Activated CD8-positive, alpha-beta memory T cell treated with anti-CD3 and anti-CD28 coated beads, Interleukin-2, amount 50 U/mL, for 24 hours (primary cell): Measurements from ENCODE around the gene MAD1L1.

ENCODE experiments used
- DNase-seq: peaks from one replicate; pipeline ENCODE4 v3.0.0-alpha.2; 2020; ENCODE audit errors: extremely low read depth

MAD1L1 gene

GRCh38 chr7:2201128-2201527 is 31.6 kb downstream of the MAD1L1 start:
- no peak for DNase-seq

- no peak for DNase-seq
Observed at GRCh38 chr7:2200584-2200980, 32.2 kb downstream of the MAD1L1 start.

- no peak for DNase-seq
Observed at GRCh38 chr7:2199956-2200583, 32.7 kb downstream of the MAD1L1 start.

- DNase-seq: no peak
Observed at GRCh38 chr7:2199528-2199927, 33.2 kb downstream of the MAD1L1 start.

- no peak for DNase-seq
Observed at GRCh38 chr7:2198760-2199159, 34.0 kb downstream of the MAD1L1 start.

GRCh38 chr7:2198206-2198605 is 34.5 kb downstream of the MAD1L1 start:
- no peak for DNase-seq

GRCh38 chr7:2197436-2198155 is 35.1 kb downstream of the MAD1L1 start:
- DNase-seq: no peak

GRCh38 chr7:2196381-2197378 is 36.1 kb downstream of the MAD1L1 start:
- no peak for DNase-seq

- no peak for DNase-seq
Observed at GRCh38 chr7:2195400-2196246, 37.1 kb downstream of the MAD1L1 start.

GRCh38 chr7:2193575-2194305 is 39.0 kb downstream of the MAD1L1 start:
- no peak for DNase-seq

GRCh38 chr7:2192831-2193534 is 39.8 kb downstream of the MAD1L1 start:
- no peak for DNase-seq

GRCh38 chr7:2191016-2191415 is 41.7 kb downstream of the MAD1L1 start:
- DNase-seq: no peak

- no peak for DNase-seq
Observed at GRCh38 chr7:2190531-2190930, 42.2 kb downstream of the MAD1L1 start.

GRCh38 chr7:2186166-2186565 is 46.6 kb downstream of the MAD1L1 start:
- no peak for DNase-seq

- DNase-seq: no peak
Observed at GRCh38 chr7:2185715-2186114, 47.0 kb downstream of the MAD1L1 start.

GRCh38 chr7:2182461-2182860 is 50.3 kb downstream of the MAD1L1 start:
- no peak for DNase-seq

GRCh38 chr7:2181077-2181854 is 51.5 kb downstream of the MAD1L1 start:
- no peak for DNase-seq

- DNase-seq: no peak
Observed at GRCh38 chr7:2180081-2180480, 52.7 kb downstream of the MAD1L1 start.

GRCh38 chr7:2175514-2175913 is 57.2 kb downstream of the MAD1L1 start:
- no peak for DNase-seq
